Glomerular endothelial cell (primary cell): ENCODE data around the gene RPA1. TPM values are rescaled to one million over a fixed set of nuclear protein-coding genes. Genes with fewer than 3 reads are reported as not detected.

Source experiments
- DNase-seq: peaks from one replicate; pipeline ENCODE4 v3.0.0-alpha.2; 2011; ENCODE audit warnings: low read depth, low spot score; ENCODE audit errors: extremely low read depth
- total RNA-seq: library from RNA; depleted of rRNA; stranded (reverse); fragments of >200 nt; gene quantifications from 2 replicates; pipeline ENCODE4 v1.2.3, GENCODE V29; 2015

The RPA1 gene
- total RNA-seq, 1 donor from 2014 or later, result 29.2 TPM

DNA sequence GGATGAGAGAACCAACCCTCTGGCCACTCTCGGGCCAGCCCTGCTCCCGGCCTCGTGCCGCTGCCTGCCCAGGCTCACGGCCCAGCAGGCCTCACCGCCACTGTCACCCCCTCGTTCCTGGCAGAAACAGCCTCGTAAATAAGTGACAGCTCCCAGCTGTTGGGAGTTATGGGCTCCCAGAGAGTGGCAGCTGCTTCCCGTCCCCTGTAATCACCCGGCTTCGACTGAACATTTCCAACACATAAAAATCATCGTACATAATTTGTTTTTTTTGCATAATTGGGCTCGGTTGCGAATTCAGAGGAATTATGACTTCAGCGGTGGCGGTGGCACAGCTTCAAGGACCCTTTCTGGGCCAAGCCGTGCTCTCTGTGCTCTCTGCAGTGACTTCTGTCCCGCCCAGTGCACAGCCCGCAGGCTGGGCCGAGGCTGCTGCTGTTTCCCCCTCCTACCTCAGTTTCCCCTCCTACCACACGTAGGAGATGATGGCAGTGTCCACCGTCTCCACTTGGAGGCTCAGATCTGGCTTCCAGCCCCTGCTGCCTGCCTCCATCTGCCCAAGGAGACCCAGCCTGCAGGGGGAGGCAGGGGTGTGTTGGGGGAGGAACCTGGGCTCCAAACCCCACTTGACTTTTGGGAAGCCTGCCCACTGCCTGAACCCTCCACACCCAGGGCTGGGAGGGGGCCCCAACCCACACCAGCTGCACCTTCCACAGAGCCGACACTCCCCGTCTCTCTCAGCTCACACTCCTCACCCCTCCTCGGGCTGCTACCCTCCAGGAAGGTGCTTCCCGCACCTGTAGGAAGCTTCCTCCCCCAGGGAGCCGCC, 110.4 kb downstream of the RPA1 start:
- no peak for DNase-seq

DNA sequence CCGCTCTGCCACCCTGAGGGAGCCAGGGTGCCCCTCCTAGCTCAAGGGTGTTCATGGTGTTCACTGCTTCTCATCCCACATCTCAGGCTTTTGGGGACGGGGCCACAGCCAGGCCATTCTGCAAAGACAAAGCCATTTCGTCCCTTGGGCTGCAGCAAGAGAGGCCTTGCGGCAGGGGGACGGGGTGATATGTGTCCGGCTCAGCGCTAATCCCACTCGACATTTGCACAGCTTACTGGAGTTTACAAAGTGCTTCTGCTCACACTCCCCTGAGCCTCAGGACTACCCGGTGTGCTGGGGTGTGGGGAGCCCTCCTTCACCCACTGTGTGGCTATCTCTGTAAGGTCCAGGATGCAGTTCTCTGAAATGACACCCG, 111.0 kb downstream of the RPA1 start:
- DNase-seq, result no peak

DNA sequence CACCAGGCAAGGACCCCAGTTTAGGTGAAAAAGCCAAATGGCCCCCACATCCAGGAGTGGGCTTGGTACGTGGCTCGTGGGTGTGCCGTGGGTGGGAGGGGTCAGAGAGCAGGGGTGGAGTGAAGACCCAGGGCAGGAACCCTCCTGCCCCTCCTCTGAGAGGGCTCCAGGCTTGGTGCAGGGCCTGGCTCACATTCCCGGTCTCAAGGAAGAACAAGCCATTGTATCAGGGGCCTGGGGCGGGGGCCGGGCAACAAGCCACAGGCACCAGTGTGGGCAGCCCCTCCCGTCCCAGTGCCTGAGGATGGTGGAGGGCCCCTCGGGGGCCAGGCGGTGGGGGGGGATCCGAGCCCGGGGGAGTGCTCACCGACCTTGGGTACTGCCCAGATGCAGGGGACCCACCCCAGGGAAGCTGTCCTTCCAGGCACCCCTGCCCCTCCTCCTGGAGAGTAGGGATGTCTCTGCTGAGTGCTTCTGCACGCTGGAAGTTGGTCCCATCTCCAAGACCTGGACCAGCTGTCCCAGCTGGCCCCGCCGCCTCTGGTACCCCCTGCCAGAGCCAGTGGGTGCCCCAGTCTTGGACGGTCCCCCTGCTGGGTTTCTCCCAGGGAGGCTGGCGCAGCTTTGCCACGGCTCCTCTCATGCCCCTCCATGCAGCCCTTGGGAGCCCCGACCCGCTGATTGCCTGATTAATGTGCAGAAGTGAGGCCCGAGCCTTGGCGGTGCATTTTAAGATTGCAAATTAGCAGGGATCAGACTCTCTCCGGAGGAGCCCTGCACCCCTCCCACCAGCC, 111.7 kb downstream of the RPA1 start:
- DNase-seq, result no peak

DNA sequence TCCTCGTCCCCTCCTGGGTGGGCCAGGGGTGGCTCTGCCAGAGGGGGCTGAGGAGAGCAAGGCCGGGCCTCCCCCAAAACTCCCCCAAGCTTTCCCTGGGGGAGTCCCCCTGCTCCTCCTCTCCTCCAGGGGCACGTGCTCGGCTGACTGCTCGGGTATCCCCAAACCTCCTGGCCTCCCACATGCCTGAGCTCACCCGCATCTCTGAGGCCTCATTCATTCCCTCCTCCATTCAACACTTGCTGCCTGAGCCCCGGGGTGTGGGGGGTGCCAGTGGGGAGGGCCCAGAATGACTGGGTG, 112.2 kb downstream of the RPA1 start:
- DNase-seq, result no peak

DNA sequence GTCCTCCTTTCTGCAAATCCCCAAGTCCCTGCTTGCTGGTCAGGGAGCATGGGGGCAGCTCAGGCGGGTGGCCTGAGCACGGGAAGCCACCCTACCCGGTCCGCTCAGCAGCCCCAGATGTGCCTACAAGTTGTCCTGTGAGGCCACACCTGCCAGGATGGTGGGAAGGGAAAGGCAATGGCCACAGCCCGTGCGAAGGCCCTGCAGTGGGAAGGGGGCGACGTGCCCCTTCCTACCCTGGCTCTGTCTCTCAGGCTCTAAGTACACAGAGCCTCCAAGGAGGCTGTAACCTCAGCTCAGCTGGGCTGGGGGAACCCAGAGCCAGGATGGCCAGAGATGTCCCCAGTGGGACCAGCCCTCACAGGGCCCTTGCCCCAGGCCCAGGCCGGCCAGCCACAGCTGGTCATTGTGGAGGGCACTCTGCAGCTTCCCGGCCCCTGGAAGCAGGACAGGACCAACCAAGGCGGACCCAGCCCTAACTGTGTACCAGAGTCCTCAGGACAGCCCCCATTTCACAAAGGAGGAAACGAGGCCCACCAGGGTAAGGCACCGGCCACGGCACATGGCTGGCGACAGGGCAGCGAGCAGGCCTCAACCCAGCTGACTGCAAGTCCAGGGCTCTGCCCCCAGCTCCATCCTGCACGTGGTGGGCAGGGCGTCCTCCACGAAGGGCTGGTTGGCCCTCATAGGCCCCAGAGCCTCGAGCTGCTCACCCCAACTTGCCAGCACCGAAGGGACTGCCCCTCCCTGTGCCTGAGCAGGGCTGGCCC, 113.0 kb downstream of the RPA1 start:
- no peak for DNase-seq

DNA sequence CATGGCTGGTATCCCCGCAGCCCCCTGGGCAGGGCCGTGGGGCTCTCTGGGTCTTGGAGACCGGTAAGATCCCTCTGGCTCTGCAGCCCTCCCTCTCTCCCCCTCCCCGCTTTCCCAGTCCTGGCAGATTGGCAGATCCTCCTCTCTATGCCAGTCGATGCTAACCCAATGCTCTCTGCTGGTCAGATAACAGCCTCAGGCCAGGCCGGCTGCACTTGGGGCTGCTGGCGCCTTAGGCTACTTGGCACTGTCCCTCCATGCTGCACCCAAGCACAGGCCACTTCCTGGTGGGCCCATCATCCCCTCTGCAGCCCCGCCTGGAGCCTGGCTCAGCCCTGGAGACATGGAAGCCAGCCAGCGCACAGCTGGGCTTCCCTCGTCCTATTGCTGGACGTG, 113.6 kb downstream of the RPA1 start:
- DNase-seq, result no peak

DNA sequence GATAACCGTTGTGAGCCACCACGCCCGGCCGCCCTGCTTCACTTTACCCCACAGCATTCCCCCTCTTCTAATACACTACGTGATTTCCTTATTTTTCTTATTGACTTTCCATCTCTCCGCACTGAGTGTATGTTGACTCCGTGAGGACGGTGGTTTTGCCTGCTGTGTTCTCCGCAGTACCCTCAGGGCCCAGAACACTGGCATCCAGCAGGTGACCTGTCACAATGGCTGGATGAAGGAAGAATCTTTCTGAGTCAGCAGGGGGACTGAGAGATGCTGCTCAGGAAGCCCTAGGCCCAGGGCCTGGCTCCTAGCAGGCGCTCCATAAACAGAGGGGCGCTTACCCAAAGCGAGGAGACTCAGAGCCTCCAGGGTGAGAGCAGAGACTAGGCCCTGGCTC, 115.8 kb downstream of the RPA1 start:
- DNase-seq, result no peak

DNA sequence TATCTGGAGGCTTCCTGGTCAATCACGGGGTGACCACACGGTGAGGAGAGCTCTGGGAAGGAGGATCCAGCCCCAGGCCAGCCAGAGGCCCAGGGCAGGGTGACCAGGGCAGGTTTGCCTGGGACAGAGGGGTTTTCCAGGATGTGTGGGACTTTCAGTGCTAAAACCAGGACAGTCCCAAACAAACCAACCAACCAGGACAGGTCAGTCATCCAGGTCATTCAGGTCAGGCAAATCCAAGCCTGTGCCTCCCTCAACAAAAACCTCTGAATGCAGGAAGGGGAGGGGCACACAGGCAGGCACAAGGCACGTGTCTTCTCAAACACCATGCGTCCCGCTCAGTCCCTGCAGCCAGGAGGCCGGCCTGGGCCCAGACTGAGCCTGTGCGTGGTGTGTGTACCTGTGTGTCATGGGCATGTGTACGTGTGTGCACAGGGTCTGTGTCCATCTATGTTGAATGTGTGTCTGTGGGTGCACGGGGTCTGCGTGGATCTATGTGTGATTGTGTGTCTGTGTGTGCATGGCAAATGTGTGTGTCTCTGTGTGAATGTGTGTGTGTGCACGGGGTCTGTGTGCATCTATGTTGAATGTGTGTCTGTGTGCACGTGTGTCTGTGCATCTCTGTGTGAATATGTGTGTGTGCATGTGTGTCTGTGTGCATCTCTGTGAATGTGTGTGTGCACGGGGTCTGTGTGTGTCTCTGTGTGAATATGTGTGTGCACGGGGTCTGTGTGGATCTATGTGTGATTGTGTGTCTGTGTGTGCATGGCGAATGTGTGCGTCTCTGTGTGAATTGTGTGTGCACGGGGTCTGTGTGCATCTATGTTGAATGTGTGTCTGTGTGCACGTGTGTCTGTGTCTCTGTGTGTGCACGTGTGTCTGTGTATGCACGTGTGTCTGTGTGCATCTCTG, 116.5 kb downstream of the RPA1 start:
- DNase-seq, result no peak

DNA sequence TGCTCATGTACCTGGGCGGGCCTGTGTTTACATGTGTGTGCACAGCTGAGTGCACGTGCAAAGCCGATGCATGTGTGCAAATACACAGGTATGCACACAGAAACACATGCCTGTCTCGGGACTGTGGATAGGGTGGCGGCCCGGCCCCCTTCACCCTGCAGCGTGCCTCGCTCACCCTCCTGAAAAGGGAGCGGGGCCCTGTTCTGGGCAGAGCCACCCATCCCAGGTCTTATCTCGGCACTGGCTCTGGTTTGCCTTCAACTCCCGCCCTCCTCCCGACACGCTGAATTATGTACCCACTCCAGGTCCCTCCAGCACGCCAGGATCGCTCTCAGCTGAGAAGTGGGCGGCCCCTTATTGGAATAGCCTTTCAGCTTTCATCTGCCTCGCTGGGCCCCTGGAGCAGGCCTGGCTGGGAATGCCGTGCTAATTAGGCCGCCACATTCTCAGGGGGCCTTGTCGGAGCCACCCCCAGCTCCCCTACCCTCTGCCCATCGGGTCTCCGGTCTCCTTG, 117.5 kb downstream of the RPA1 start:
- no peak for DNase-seq

DNA sequence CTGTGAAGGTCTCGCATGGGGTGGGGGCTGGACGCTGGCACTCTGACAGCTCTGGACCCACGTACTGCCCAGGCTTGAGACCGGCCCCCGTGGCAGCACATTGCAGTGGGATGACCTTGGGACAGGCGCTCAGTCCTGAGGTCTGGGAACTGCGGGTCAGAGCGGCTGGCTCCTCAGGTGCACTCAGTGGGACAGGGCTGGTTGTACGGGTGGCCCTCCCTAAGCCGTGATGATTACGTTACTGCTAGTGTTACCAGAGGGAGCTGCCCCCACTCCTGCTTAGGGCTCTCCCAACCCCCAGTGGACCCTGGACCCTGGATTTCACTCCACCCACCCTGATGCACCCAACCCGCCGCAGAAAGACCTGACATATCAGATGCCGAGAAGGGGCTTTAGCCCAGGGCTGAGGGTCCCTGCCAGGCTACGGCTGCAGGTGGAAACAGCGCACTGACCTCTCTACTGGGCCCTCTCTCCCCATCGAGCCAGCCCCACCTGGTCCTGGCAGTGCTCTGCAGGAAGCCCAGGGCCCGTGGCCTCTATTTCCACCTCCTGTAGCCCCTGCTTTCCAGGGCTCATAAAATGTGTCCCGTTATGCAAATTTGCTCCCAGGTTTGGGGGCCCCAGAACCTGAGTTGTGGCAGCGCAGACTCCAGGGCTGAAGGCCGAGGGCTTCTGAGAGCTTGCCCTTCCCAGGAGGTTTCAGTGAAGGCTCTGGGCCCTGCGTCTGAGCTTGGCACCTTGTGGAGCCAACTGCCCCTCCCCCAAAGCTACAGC, 118.1 kb downstream of the RPA1 start:
- DNase-seq, result no peak

DNA sequence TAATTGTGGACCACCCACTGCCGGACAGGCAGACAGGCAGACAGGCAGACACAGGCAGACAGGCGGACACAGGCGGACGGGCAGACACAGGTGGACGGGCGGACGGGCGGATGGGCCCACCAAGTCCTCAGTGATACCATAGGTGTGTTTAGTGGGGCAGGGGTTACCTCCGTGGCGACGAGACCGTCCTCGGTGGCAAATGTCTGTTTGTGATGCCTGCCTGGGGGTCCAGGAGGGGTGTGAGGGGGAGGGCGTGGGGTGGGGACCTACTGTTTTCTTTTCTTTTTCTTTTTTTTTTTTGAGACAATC, 118.7 kb downstream of the RPA1 start:
- no peak for DNase-seq

Other genes starting within 250 kb of the RPA1 start
- 29.5 and 48.9 TPM in 2 replicates for gene SLC43A2, start 201.2 kb upstream of the RPA1 start, total RNA-seq
- 131 and 202 TPM in 2 replicates for gene SCARF1, start 184.3 kb upstream of the RPA1 start, total RNA-seq
- gene RILP, start 180.1 kb upstream of the RPA1 start, total RNA-seq, result 17.1 and 34.2 TPM in 2 replicates
- 175 and 180 TPM in 2 replicates for gene PRPF8, start 145.1 kb upstream of the RPA1 start, total RNA-seq
- 0.78 and 1.4 TPM in 2 replicates for gene TLCD2, start 119.6 kb upstream of the RPA1 start, total RNA-seq
- gene WDR81, start 105.3 kb upstream of the RPA1 start, total RNA-seq, result 27.3 and 30.0 TPM in 2 replicates
- 1.6 TPM in 1 of 2 replicates, not detected in the other for gene SERPINF2, start 87.1 kb upstream of the RPA1 start, total RNA-seq
- gene SERPINF1, start 67.9 kb upstream of the RPA1 start, total RNA-seq, result 0.48 and 1.8 TPM in 2 replicates
- gene SMYD4, start 103 bp upstream of the RPA1 start, total RNA-seq, result 6.6 and 9.2 TPM in 2 replicates
- not detected in 2 replicates for gene RTN4RL1, start 195.3 kb downstream of the RPA1 start, total RNA-seq
- gene DPH1, start 200.1 kb downstream of the RPA1 start, total RNA-seq, result 19.2 and 25.4 TPM in 2 replicates
- 60.8 and 76.1 TPM in 2 replicates for gene OVCA2, start 212.0 kb downstream of the RPA1 start, total RNA-seq
- 97.1 and 97.2 TPM in 2 replicates for gene HIC1, start 225.1 kb downstream of the RPA1 start, total RNA-seq